Peyer's patch (tissue), 4 donors: ENCODE results near the gene CAMKK2. TPM values are rescaled to one million over a fixed set of nuclear protein-coding genes. Genes with fewer than 3 reads are reported as not detected.
A peak's percentile ranks its signal among the peaks of the same experiment; 100 is the strongest.

Experiments
- DNase-seq, 3 donors: peaks; one replicate each; pipeline ENCODE4 v3.0.0-alpha.2; 2017 to 2019
- H3K27ac ChIP-seq, 4 donors: fragments of 200-600 bp; sonication (generic); one replicate each; pipeline ENCODE4 v1.5.1; 2016 to 2019
- H3K27me3 ChIP-seq, 2 donors: fragments of 200-600 bp; sonication (generic); one replicate each; pipeline ENCODE4 v1.5.1; 2019
- H3K36me3 ChIP-seq, 3 donors: fragments of 200-600 bp; sonication (generic); one replicate each; pipeline ENCODE4 v1.5.1; 2016 to 2019
- H3K4me1 ChIP-seq, 4 donors: fragments of 200-600 bp; sonication (generic); one replicate each; pipeline ENCODE4 v1.5.1; 2016 to 2019
- H3K4me3 ChIP-seq, 4 donors: fragments of 200-600 bp; sonication (generic); 1 replicate in 3 of 4; 2 replicates in 1 of 4; pipeline ENCODE4 v1.5.1; 2016 to 2019; ENCODE audit warnings: mild to moderate bottlenecking in 1 of 4
- H3K9me3 ChIP-seq, 4 donors: fragments of 200-600 bp; sonication (generic); one replicate each; pipeline ENCODE4 v1.5.1; 2016 to 2019; ENCODE audit warnings: mild to moderate bottlenecking in 1 of 4
- POLR2A ChIP-seq, 2 donors: fragments of 450-650 bp; IDR thresholded peaks; one replicate each; pipeline ENCODE4 v1.5.1; 2017; ENCODE audit warnings: antibody characterized with exemption in 2 of 2, mild to moderate bottlenecking in 2 of 2, moderate library complexity in 2 of 2
- total RNA-seq, 4 donors: library from RNA; depleted of rRNA; stranded (reverse); fragments of >200 nt; gene quantifications; one replicate each; pipeline ENCODE4 v1.1.0, GENCODE V29; 2016
- TF ChIP-seq, protein P1 (sequence below), 6 experiments: fragments of 450-650 bp in 4 of 6; fragments of 200-600 bp in 2 of 6; sonication (generic) in 1 of 6; IDR thresholded peaks; one replicate each; pipeline ENCODE4 v1.5.1; 2017 to 2019; ENCODE audit warnings: antibody characterized with exemption in 6 of 6, mild to moderate bottlenecking in 3 of 6, moderate library complexity in 1 of 6

The CAMKK2 gene
- total RNA-seq, 4 donors from 2014 or later: 23.1 to 92.4 (median 59.9) TPM

DNA sequence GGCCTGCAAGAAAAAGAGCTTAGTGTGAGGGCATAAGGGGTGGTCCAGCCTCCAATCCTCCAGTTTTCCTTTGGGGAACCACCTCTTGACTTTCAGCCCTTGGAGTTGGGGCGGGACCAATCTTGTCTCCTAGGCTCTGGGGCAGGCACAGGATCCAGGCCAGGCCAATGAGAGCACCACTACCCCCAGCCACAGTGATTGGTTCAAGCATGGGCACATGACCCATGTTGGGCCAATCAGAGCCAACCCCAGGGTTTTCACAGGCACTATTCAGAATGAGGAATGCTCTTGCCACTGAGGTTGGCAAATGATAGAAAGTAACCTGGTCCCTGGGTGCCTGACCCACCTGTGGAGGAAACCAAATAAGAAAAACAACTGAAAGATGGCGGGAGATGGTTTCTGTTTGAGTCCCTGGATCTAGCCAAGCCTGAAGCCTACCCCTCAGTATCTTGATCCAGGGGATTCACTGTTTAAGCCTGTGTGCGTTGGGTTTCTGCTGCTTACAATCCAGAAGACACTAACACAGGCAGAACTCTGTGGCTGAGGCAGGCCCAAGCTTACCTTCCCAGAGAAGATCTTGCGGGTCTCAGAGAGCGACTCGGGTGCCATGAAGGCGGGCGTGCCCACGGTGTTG lies 43.7 kb downstream of the CAMKK2 start:
- TF ChIP-seq, protein P1, sequence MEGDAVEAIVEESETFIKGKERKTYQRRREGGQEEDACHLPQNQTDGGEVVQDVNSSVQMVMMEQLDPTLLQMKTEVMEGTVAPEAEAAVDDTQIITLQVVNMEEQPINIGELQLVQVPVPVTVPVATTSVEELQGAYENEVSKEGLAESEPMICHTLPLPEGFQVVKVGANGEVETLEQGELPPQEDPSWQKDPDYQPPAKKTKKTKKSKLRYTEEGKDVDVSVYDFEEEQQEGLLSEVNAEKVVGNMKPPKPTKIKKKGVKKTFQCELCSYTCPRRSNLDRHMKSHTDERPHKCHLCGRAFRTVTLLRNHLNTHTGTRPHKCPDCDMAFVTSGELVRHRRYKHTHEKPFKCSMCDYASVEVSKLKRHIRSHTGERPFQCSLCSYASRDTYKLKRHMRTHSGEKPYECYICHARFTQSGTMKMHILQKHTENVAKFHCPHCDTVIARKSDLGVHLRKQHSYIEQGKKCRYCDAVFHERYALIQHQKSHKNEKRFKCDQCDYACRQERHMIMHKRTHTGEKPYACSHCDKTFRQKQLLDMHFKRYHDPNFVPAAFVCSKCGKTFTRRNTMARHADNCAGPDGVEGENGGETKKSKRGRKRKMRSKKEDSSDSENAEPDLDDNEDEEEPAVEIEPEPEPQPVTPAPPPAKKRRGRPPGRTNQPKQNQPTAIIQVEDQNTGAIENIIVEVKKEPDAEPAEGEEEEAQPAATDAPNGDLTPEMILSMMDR (IDR thresholded peaks at IDR 0.05): no peak
- no peak for TF ChIP-seq POLR2A (IDR thresholded peaks at IDR 0.05)
- Histone ChIP-seq H3K4me1 (peaks cover 0 to 7% (median 2%) of the 10 kb centered on the region in 4 donors), H3K4me3 (no peak overlapping the region), H3K36me3 (peaks cover 0 to 83% (median 0%) of the 10 kb centered on the region in 3 donors), H3K27ac (no peak overlapping the region), H3K27me3 (no peaks in the 10 kb centered on the region), H3K9me3 (no peaks in the 10 kb centered on the region)
- no peak for DNase-seq

DNA sequence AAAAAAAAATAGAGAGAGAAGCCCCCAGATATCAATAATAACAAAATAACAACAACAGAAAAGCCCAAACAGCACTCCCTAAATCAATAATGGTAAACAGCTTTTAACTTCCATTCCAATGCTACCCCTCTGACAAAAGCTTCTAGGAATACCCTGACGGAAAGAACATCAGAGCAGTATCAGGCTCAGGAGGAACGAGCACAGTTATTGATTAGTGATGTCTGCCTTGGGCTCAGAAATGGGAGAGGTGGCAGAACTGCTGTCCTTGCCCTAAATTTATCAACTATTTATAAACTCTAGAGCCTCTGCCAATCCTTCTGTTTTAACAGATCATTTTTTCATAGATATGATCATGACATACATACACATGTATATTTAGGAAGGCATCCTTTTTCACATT lies 44.7 kb downstream of the CAMKK2 start:
- TF ChIP-seq POLR2A (IDR thresholded peaks at IDR 0.05): no peak
- TF ChIP-seq, protein P1 (IDR thresholded peaks at IDR 0.05): no peak
- Histone ChIP-seq H3K27me3 (no peaks in the 10 kb centered on the region), H3K27ac (no peak overlapping the region), H3K36me3 (peaks cover 0 to 92% (median 0%) of the 10 kb centered on the region in 3 donors), H3K9me3 (no peaks in the 10 kb centered on the region), H3K4me1 (peaks cover 0 to 7% (median 2%) of the 10 kb centered on the region in 4 donors), H3K4me3 (no peak overlapping the region)
- no peak for DNase-seq

DNA sequence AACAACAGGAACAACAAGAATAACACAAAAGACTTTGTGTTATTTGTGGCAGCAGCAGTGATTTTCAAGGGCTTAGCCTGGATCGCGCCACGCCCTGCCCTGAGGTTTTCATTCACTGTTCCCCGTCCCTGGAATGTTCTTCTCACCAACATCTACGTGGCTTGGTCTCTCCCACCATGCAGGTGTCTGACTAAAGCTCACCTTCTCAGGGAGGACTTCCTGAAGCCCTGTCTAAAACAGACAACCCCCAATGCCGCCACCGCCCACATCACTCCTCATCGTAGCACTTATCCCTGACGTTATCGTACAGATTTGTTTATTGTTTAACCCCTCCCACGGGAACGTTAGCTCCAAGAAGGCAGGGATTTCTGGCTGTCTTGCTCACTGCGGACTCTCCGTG lies 46.1 kb downstream of the CAMKK2 start:
- H3K9me3 ChIP-seq: no peaks in the 10 kb centered on the region
- no peaks in the 10 kb centered on the region for H3K27me3 ChIP-seq
- no peak overlapping the region for H3K27ac ChIP-seq
- H3K4me1 ChIP-seq: peaks cover 0 to 7% (median 2%) of the 10 kb centered on the region in 4 donors
- no peak for TF ChIP-seq POLR2A (IDR thresholded peaks at IDR 0.05)
- TF ChIP-seq, protein P1 (IDR thresholded peaks at IDR 0.05): no peak
- no peak overlapping the region for H3K4me3 ChIP-seq
- DNase-seq: no peak
- H3K36me3 ChIP-seq: peaks cover 0 to 83% (median 0%) of the 10 kb centered on the region in 3 donors

DNA sequence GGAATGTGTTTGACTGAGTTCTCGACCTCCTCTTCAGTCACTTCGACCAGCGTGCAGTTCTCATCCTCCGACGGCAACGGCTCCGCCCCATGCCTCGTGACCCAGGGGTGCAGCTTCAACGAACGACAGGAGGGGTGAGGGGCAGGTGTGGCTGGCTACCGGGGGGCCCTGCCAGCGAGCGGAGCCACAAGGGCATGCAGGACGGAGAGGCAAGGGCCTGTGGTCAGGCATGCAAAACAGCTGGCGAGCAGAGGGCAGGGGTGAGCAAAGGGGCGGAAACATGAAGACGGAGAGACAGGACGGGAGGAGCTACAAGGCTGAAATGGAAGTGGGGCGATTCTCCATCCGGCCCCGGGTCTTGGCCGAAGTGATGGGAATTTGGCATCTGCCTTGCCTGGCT lies 47.9 kb downstream of the CAMKK2 start:
- Histone ChIP-seq H3K4me3 (no peak overlapping the region), H3K36me3 (peaks cover 0 to 85% (median 0%) of the 10 kb centered on the region in 3 donors), H3K4me1 (peaks cover 0 to 7% (median 2%) of the 10 kb centered on the region in 4 donors), H3K27me3 (no peaks in the 10 kb centered on the region), H3K9me3 (no peaks in the 10 kb centered on the region), H3K27ac (peak overlapping the region in 1 of 4 donors; percentile 52)
- peak in 2 of 3 donors; percentile 83 to 87 for DNase-seq
- TF ChIP-seq, protein P1 (IDR thresholded peaks at IDR 0.05): no peak
- TF ChIP-seq POLR2A (IDR thresholded peaks at IDR 0.05): no peak

DNA sequence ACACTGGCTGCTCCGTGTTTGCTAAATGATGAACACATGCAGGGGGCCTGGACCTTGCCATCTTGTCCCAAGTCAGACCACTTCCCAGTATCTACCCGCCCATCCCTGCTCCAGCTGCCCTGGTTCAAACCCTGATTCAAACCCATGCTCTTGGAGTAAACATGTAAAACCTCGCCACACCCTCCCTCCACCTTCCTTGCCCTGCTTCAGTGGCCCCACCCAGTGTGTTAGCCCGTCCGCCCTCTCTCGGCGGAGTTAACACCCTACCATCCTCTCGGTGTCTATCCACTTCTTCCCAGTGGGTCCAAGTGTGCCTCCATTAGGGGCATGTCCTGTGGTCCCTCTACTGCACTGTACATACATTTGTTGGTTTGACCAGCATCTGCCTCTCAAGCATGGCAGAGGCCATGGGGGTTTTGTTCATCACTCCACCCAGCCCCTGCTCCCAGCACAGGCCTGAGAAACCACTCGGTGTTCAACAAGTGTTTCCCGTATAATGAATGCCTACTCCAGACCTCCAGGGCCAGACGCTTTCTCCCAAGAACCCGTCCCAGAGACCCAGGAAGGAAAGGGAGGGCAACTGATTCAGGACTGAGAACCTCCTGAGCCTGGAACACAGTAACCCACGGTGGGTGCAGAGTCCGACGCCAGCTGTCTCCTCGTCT lies 49.5 kb downstream of the CAMKK2 start:
- peaks cover 0 to 74% (median 0%) of the 10 kb centered on the region in 3 donors for H3K36me3 ChIP-seq
- no peak overlapping the region for H3K27ac ChIP-seq
- no peak for TF ChIP-seq POLR2A (IDR thresholded peaks at IDR 0.05)
- peaks cover 0 to 7% (median 2%) of the 10 kb centered on the region in 4 donors for H3K4me1 ChIP-seq
- no peaks in the 10 kb centered on the region for H3K27me3 ChIP-seq
- no peak overlapping the region for H3K4me3 ChIP-seq
- DNase-seq: no peak
- H3K9me3 ChIP-seq: no peaks in the 10 kb centered on the region

DNA sequence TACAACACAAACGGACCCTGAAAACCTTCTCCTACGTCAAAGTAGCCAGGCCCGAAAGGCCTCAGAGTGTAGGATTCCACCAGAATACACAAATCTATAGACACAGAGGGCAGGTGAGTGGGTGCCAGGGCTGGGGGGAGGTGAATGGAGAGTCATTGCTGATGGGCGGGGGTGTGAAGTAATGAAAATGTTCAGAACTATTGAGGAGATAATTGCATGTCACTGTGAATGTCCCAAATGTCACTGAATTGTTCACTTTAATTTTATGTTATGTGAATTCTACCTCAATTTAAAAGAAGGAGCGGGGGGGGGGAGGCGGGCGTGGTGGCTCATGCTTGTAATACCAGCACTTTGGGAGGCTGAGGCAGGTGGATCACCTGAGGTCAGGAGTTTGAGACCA lies 50.6 kb downstream of the CAMKK2 start:
- Histone ChIP-seq H3K4me3 (no peak overlapping the region), H3K4me1 (peaks cover 0 to 12% (median 9%) of the 10 kb centered on the region in 4 donors), H3K27ac (no peak overlapping the region), H3K27me3 (no peaks in the 10 kb centered on the region), H3K9me3 (no peaks in the 10 kb centered on the region), H3K36me3 (peaks cover 0 to 66% (median 0%) of the 10 kb centered on the region in 3 donors)
- no peak for TF ChIP-seq POLR2A (IDR thresholded peaks at IDR 0.05)
- TF ChIP-seq, protein P1 (IDR thresholded peaks at IDR 0.05): no peak
- DNase-seq: no peak
